ENCODE measurements around the gene SRSF1.

SRSF1 gene

GRCh38 chr17:57955183-57955931 lies 51.7 kb downstream of the SRSF1 start, which contains the start of gene CUEDC1:
CUEDC1 (minus strand) TSS chr17:57955412; CDS start chr17:57885564, 69,848 bp downstream.
- peak within 1 kb of the TSS; percentile 100 for H3K4me2 ChIP-seq (ENCODE audit: low read length)
- no peak within 1 kb of the TSS for H3K27ac ChIP-seq (ENCODE audit: low read length)
- TF ChIP-seq CTCF (IDR thresholded peaks at IDR 0.05; ENCODE audit: low read depth, low read length) (no peak), EZH2phosphoT487 (IDR thresholded peaks at IDR 0.05; ENCODE audit: low read depth) (no peak)
- H3K4me3 ChIP-seq (ENCODE audit: low read length) = peak within 1 kb of the TSS; percentile 82
- H2AFZ ChIP-seq (ENCODE audit: low read depth, low read length) = no peak within 1 kb of the TSS
- H3K9ac ChIP-seq (ENCODE audit: low read length) = peak within 1 kb of the TSS; percentile 55
- H3K9me3 ChIP-seq (ENCODE audit: insufficient read depth, low read length) = no peaks in the 10 kb centered on the region
- peaks cover 9% of the 10 kb centered on the region; the same call in 1 of the 2 replicates for H4K20me1 ChIP-seq (ENCODE audit: insufficient read depth, low read length)
- no peaks in the 10 kb centered on the region for H3K36me3 ChIP-seq (replicated peaks; ENCODE audit: low read depth, low read length)
- peaks cover 64% of the 10 kb centered on the region for H3K27me3 ChIP-seq (ENCODE audit: low read depth, low read length)
- peaks cover 35% of the 10 kb centered on the region for H3K4me1 ChIP-seq (ENCODE audit: low read length)
- no peaks in the 10 kb centered on the region for H3K79me2 ChIP-seq (ENCODE audit: low read length)

GRCh38 chr17:57954397-57955182 lies 52.5 kb downstream of the SRSF1 start:
- Histone ChIP-seq H3K4me1 (ENCODE audit: low read length) (peaks cover 38% of the 10 kb centered on the region), H3K9ac (ENCODE audit: low read length) (peak overlapping the region; percentile 47), H4K20me1 (ENCODE audit: insufficient read depth, low read length) (peaks cover 9% of the 10 kb centered on the region; the same call in 1 of the 2 replicates), H2AFZ (ENCODE audit: low read depth, low read length) (no peak overlapping the region), H3K27ac (ENCODE audit: low read length) (no peak overlapping the region), H3K27me3 (ENCODE audit: low read depth, low read length) (peaks cover 61% of the 10 kb centered on the region), H3K9me3 (ENCODE audit: insufficient read depth, low read length) (no peaks in the 10 kb centered on the region), H3K4me2 (ENCODE audit: low read length) (peak overlapping the region; percentile 78), H3K4me3 (ENCODE audit: low read length) (peak overlapping the region; percentile 75), H3K79me2 (ENCODE audit: low read length) (no peaks in the 10 kb centered on the region), H3K36me3 (replicated peaks; ENCODE audit: low read depth, low read length) (no peaks in the 10 kb centered on the region)
- no peak for TF ChIP-seq CTCF (IDR thresholded peaks at IDR 0.05; ENCODE audit: low read depth, low read length)
- TF ChIP-seq EZH2phosphoT487 (IDR thresholded peaks at IDR 0.05; ENCODE audit: low read depth) = no peak

- Histone ChIP-seq H3K4me2 (ENCODE audit: low read length) (peak overlapping the region; percentile 78), H3K36me3 (replicated peaks; ENCODE audit: low read depth, low read length) (no peaks in the 10 kb centered on the region), H2AFZ (ENCODE audit: low read depth, low read length) (no peak overlapping the region), H3K4me1 (ENCODE audit: low read length) (peaks cover 42% of the 10 kb centered on the region), H3K9me3 (ENCODE audit: insufficient read depth, low read length) (no peaks in the 10 kb centered on the region), H3K27me3 (ENCODE audit: low read depth, low read length) (peaks cover 59% of the 10 kb centered on the region), H3K79me2 (ENCODE audit: low read length) (no peaks in the 10 kb centered on the region), H3K4me3 (ENCODE audit: low read length) (peak overlapping the region; percentile 75), H4K20me1 (ENCODE audit: insufficient read depth, low read length) (peaks cover 9% of the 10 kb centered on the region; the same call in 1 of the 2 replicates), H3K9ac (ENCODE audit: low read length) (no peak overlapping the region), H3K27ac (ENCODE audit: low read length) (no peak overlapping the region)
- TF ChIP-seq CTCF (IDR thresholded peaks at IDR 0.05; ENCODE audit: low read depth, low read length) (no peak), EZH2phosphoT487 (IDR thresholded peaks at IDR 0.05; ENCODE audit: low read depth) (no peak)
These were observed 53.2 kb downstream of the SRSF1 start for GRCh38 chr17:57953705-57954396.
